ENCODE results near the gene ACKR2.

ACKR2 gene

GRCh38 chr3:42803414-42804105 is 5.7 kb upstream of the ACKR2 start (continued):
- no peak for TF ChIP-seq ZNF148 (tag by site-specific recombination; IDR thresholded peaks at IDR 0.05; ENCODE audit: borderline replicate concordance)
- TF ChIP-seq ZNF555 (tag by site-specific recombination; conservative IDR thresholded peaks at IDR 0.05): no peak
- peak; percentile 25; the same call in 1 of the 2 replicates for TF ChIP-seq ZNF341 (tag by site-specific recombination; IDR thresholded peaks at IDR 0.05; ENCODE audit: low read depth)
- no peak for TF ChIP-seq ZNF221 (tag by site-specific recombination; IDR thresholded peaks at IDR 0.05; ENCODE audit: borderline replicate concordance)
- TF ChIP-seq MZF1 (tag by site-specific recombination; IDR thresholded peaks at IDR 0.05; ENCODE audit: borderline replicate concordance): peak; percentile 79; the same call in 1 of the 2 replicates
- no peak for TF ChIP-seq ZNF248 (tag by site-specific recombination; IDR thresholded peaks at IDR 0.05)
- no peak for TF ChIP-seq FEZF1 (tag by site-specific recombination; IDR thresholded peaks at IDR 0.05)
- no peak for TF ChIP-seq OSR2 (tag by site-specific recombination; IDR thresholded peaks at IDR 0.05)
- TF ChIP-seq IKZF3 (tag by site-specific recombination; IDR thresholded peaks at IDR 0.05): peak; percentile 68
- TF ChIP-seq SCRT1 (tag by site-specific recombination; IDR thresholded peaks at IDR 0.05; ENCODE audit: borderline replicate concordance): 0 out of 2 replicates have a peak, but pooled peaks have one; percentile 19
- no peak for TF ChIP-seq ZNF777 (tag by site-specific recombination; IDR thresholded peaks at IDR 0.05; ENCODE audit: borderline replicate concordance)
- TF ChIP-seq YY2 (tag by site-specific recombination; IDR thresholded peaks at IDR 0.05): no peak
- TF ChIP-seq ZBTB20 (tag by site-specific recombination; IDR thresholded peaks at IDR 0.05): peak; percentile 52
- no peak for TF ChIP-seq ZFP41 (tag by site-specific recombination; IDR thresholded peaks at IDR 0.05; ENCODE audit: borderline replicate concordance)

GRCh38 chr3:42804106-42804830 is 5.0 kb upstream of the ACKR2 start, which contains the start of gene HIGD1A:
Gene HIGD1A (minus strand): TSS chr3:42804490. CDS start chr3:42794253, 10,237 bp downstream.
- POLR2A ChIA-PET: interaction anchor here (0.5 to 1.4 kb wide), 11 partner anchors 9 to 774 kb away, joined by 3 to 9 read pairs (median 3); no protein-coding TSS in a partner anchor
- no peaks in the 10 kb centered on the region for H3K9me3 ChIP-seq (ENCODE audit: control insufficient read depth, insufficient read depth, low read depth, low read length)
- H3K27ac ChIP-seq (ENCODE audit: extremely low read depth, low read depth, low read length): peak within 1 kb of the TSS; percentile 84
- H3K4me3 ChIP-seq (ENCODE audit: low read depth, low read length): peak within 1 kb of the TSS; percentile 73
- CTCF ChIA-PET: interaction anchor here (0.6 to 1.3 kb wide), 4 partner anchors 16 to 187 kb away, joined by 3 to 4 read pairs (median 3); no protein-coding TSS in a partner anchor
- H3K4me1 ChIP-seq (ENCODE audit: control insufficient read depth, insufficient read depth, low read length): peaks cover 6% of the 10 kb centered on the region
- no peaks in the 10 kb centered on the region for H3K36me3 ChIP-seq (ENCODE audit: control insufficient read depth in 2 of 2, insufficient read depth in 1 of 2, low read length in 2 of 2)
- TF ChIP-seq PRDM10 (tag by site-specific recombination; IDR thresholded peaks at IDR 0.05) (peak; percentile 86), ZNF600 (tag by site-specific recombination; IDR thresholded peaks at IDR 0.05) (peak; percentile 61; the same call in 1 of the 2 replicates), ZBTB21 (tag by site-specific recombination; IDR thresholded peaks at IDR 0.05) (no peak), ZSCAN5A (tag by site-specific recombination; IDR thresholded peaks at IDR 0.05) (no peak), ZNF23 (tag by site-specific recombination; IDR thresholded peaks at IDR 0.05; ENCODE audit: borderline replicate concordance) (no peak), ZNF777 (tag by site-specific recombination; IDR thresholded peaks at IDR 0.05; ENCODE audit: borderline replicate concordance) (peak; percentile 50; the same call in 1 of the 2 replicates), ZNF560 (tag by site-specific recombination; IDR thresholded peaks at IDR 0.05; ENCODE audit: borderline replicate concordance) (no peak), ZNF843 (tag by site-specific recombination; IDR thresholded peaks at IDR 0.05) (no peak), INSM2 (tag by site-specific recombination; IDR thresholded peaks at IDR 0.05) (no peak), ZNF341 (tag by site-specific recombination; IDR thresholded peaks at IDR 0.05; ENCODE audit: low read depth) (peak; percentile 75), FEZF1 (tag by site-specific recombination; IDR thresholded peaks at IDR 0.05) (peak; percentile 78), ZNF174 (tag by site-specific recombination; IDR thresholded peaks at IDR 0.05) (no peak), ZNF76 (tag by site-specific recombination; IDR thresholded peaks at IDR 0.05; ENCODE audit: borderline replicate concordance, low read depth) (peak; percentile 70; the same call in 1 of the 2 replicates), ZSCAN16 (tag by site-specific recombination; IDR thresholded peaks at IDR 0.05) (0 out of 2 replicates have a peak, but pooled peaks have one; percentile 47)

All from HEK293 (cell line).